Measurements from ENCODE around the gene GPR108.

Gene GPR108

DNA sequence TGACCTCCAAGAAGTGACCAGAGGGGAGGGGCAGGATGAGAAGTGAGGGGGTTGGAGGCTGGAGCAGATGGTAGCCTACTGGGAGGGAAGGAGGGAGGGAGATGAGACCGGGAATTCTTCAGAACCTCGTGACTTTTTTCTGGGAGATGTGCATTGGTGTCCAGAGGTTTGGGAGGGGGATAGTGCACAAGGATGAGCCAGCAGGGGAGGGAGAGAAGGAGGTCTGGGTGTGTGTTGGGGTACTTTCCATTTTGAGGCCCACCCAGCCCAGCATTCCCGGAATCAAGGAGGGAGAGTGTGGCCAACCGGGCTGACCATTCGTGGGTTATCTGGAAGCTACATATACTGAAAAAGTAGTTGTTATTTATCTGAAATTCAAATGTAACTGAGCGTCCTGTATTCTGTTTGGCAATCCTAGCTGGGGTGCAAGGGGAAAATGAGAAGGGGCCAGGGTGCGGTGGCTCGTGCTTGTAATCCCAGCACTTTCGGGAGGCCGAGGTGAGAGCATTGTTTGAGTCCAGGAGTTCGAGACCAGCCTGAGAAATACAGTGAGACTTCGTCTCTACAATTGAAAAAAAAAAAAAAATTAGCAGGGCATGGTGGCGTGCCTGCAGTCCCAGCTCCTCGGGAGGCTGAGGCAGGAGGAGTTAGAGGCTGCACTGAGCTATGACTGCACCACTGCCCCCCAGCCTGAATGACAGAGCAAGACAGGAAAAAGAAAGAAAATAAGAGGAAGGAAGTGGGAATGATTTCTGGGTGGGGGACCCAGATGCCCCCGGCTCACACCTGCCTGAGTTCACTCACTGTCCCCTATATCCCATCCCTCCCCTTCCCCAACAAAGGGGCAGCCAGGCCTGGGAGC lies 12.5 kb downstream of the GPR108 start:
- H3K9me3 ChIP-seq (ENCODE audit: control insufficient read depth, insufficient read depth, low read length) = no peaks in the 10 kb centered on the region
- H3K36me3 ChIP-seq (ENCODE audit: insufficient read depth, low read length) = no peaks in the 10 kb centered on the region
- peaks cover 32% of the 10 kb centered on the region for H3K4me1 ChIP-seq (ENCODE audit: insufficient read depth, low read length)
- no peak overlapping the region for H3K9ac ChIP-seq (ENCODE audit: low read depth, low read length)

GRCh38 chr19:6723738-6724137 lies 13.6 kb downstream of the GPR108 start:
- Histone ChIP-seq H3K9me3 (ENCODE audit: control insufficient read depth, insufficient read depth, low read length) (no peaks in the 10 kb centered on the region), H3K9ac (ENCODE audit: low read depth, low read length) (no peak overlapping the region), H3K4me1 (ENCODE audit: insufficient read depth, low read length) (peaks cover 32% of the 10 kb centered on the region)

GRCh38 chr19:6723108-6723618 lies 14.2 kb downstream of the GPR108 start:
- Histone ChIP-seq H3K9me3 (ENCODE audit: control insufficient read depth, insufficient read depth, low read length) (no peaks in the 10 kb centered on the region), H3K9ac (ENCODE audit: low read depth, low read length) (no peak overlapping the region), H3K4me1 (ENCODE audit: insufficient read depth, low read length) (peaks cover 28% of the 10 kb centered on the region), H3K36me3 (ENCODE audit: insufficient read depth, low read length) (no peaks in the 10 kb centered on the region)

More at GRCh38 chr19:6723738-6724137, 13.6 kb downstream of the GPR108 start:
- H3K36me3 ChIP-seq (ENCODE audit: insufficient read depth, low read length) = no peaks in the 10 kb centered on the region

DNA sequence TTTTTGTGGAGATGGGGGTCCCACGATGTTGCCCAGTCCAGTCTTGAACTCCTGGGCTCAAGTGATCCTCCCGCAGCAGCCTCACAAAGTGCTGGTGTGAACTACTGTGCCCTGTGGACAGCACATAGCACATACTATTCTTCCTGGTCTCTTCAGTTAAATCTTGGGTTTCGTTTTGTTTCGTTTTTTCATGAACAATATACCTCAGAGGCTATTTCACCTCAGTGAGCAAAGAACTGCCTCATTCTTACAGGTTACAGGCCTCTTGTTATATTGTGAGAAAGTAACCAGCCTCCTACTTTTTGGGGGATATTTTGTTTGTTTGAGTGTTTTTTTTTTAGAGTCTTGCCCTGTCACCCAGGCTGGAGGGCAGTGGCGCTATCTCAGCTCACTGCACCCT lies 15.6 kb downstream of the GPR108 start:
- Histone ChIP-seq H3K4me1 (ENCODE audit: insufficient read depth, low read length) (peaks cover 28% of the 10 kb centered on the region), H3K9me3 (ENCODE audit: control insufficient read depth, insufficient read depth, low read length) (no peaks in the 10 kb centered on the region), H3K36me3 (ENCODE audit: insufficient read depth, low read length) (no peaks in the 10 kb centered on the region), H3K9ac (ENCODE audit: low read depth, low read length) (no peak overlapping the region)

DNA sequence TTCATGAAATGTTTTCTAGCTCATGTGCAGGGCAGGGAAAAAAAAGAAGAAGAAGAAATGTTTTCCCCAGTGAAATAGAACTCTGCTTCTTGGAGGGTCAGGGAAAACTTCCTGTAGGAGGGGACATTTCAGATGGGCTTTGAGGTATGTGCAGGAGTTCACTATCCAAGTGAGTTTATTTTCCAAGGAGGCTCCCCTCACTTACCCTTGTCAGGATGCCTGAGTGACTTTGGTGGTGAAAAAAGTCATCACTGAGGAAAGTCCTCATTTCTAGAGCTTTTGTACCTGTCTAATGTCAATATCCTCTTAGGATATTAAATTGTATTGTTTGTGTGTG lies 16.3 kb downstream of the GPR108 start:
- no peaks in the 10 kb centered on the region for H3K9me3 ChIP-seq (ENCODE audit: control insufficient read depth, insufficient read depth, low read length)
- peaks cover 28% of the 10 kb centered on the region for H3K4me1 ChIP-seq (ENCODE audit: insufficient read depth, low read length)
- H3K9ac ChIP-seq (ENCODE audit: low read depth, low read length) = no peak overlapping the region
- H3K36me3 ChIP-seq (ENCODE audit: insufficient read depth, low read length) = no peaks in the 10 kb centered on the region

GRCh38 chr19:6720369-6721137 lies 16.8 kb downstream of the GPR108 start, which contains the start of gene C3:
C3 (minus strand) TSS chr19:6720650; CDS start chr19:6720589, 61 bp downstream.
- Histone ChIP-seq H3K4me1 (ENCODE audit: insufficient read depth, low read length) (peaks cover 26% of the 10 kb centered on the region), H3K9me3 (ENCODE audit: control insufficient read depth, insufficient read depth, low read length) (no peaks in the 10 kb centered on the region), H3K36me3 (ENCODE audit: insufficient read depth, low read length) (no peaks in the 10 kb centered on the region), H3K9ac (ENCODE audit: low read depth, low read length) (no peak within 1 kb of the TSS)

GRCh38 chr19:6719992-6720368 lies 17.4 kb downstream of the GPR108 start:
- Histone ChIP-seq H3K9ac (ENCODE audit: low read depth, low read length) (no peak overlapping the region), H3K9me3 (ENCODE audit: control insufficient read depth, insufficient read depth, low read length) (no peaks in the 10 kb centered on the region), H3K4me1 (ENCODE audit: insufficient read depth, low read length) (peaks cover 21% of the 10 kb centered on the region), H3K36me3 (ENCODE audit: insufficient read depth, low read length) (no peaks in the 10 kb centered on the region)

GRCh38 chr19:6719540-6719861 lies 17.9 kb downstream of the GPR108 start:
- no peak overlapping the region; the same call in 1 of the 2 replicates for H3K9ac ChIP-seq (ENCODE audit: low read depth, low read length)
- peaks cover 16% of the 10 kb centered on the region for H3K4me1 ChIP-seq (ENCODE audit: insufficient read depth, low read length)
- H3K9me3 ChIP-seq (ENCODE audit: control insufficient read depth, insufficient read depth, low read length) = no peaks in the 10 kb centered on the region
- H3K36me3 ChIP-seq (ENCODE audit: insufficient read depth, low read length) = no peaks in the 10 kb centered on the region

DNA sequence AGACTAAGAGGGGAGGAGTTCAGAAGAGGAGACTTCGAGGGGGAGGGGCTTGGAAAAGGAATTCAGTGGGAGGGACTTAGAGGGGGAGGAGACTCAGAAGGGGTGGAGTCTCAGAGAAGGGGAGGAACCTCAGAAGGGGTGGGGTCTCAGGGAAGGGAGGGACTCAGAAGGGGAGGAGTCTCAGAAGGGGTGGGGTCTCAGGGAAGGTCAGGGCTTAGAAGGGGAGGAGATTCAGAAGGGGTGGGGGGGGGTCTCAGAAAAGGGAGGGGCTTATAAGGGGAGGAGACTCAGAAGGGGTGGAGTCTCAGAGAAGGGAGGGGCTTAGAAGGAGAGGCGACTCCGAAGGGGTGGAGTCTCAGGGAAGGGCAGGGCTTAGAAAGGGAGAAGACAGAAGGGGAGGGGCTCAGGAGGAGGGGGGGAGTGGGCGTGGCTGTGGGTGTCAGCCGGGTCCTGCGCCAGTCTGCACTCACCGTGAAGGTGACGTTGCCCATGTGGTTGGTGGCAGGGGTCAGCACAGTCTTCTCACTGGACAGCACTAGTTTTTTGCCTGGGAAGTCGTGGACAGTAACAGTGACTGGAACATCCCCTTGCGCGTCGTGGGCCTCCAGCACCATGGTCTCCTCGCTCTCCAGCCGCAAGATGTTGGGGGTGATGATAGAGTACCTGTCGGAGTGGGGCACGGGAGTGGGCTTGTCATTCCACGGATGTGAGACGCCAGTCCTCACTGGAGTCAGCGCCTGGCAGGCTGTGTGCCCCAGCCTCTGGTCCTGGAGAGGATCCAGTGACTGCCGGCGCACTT lies 18.4 kb downstream of the GPR108 start:
- Histone ChIP-seq H3K36me3 (ENCODE audit: insufficient read depth, low read length) (no peaks in the 10 kb centered on the region), H3K9me3 (ENCODE audit: control insufficient read depth, insufficient read depth, low read length) (no peaks in the 10 kb centered on the region), H3K9ac (ENCODE audit: low read depth, low read length) (peak overlapping the region; percentile 29; the same call in 1 of the 2 replicates), H3K4me1 (ENCODE audit: insufficient read depth, low read length) (peaks cover 15% of the 10 kb centered on the region)

GRCh38 chr19:6718111-6718740 lies 19.2 kb downstream of the GPR108 start:
- no peaks in the 10 kb centered on the region for H3K9me3 ChIP-seq (ENCODE audit: control insufficient read depth, insufficient read depth, low read length)
- H3K4me1 ChIP-seq (ENCODE audit: insufficient read depth, low read length) = peaks cover 13% of the 10 kb centered on the region
- no peaks in the 10 kb centered on the region for H3K36me3 ChIP-seq (ENCODE audit: insufficient read depth, low read length)
- peak overlapping the region; percentile 54; the same call in 1 of the 2 replicates for H3K9ac ChIP-seq (ENCODE audit: low read depth, low read length)

GRCh38 chr19:6717441-6717971 lies 19.9 kb downstream of the GPR108 start:
- peaks cover 10% of the 10 kb centered on the region for H3K4me1 ChIP-seq (ENCODE audit: insufficient read depth, low read length)
- no peaks in the 10 kb centered on the region for H3K36me3 ChIP-seq (ENCODE audit: insufficient read depth, low read length)
- no peaks in the 10 kb centered on the region for H3K9me3 ChIP-seq (ENCODE audit: control insufficient read depth, insufficient read depth, low read length)
- peak overlapping the region; percentile 54; the same call in 1 of the 2 replicates for H3K9ac ChIP-seq (ENCODE audit: low read depth, low read length)

- no peaks in the 10 kb centered on the region for H3K36me3 ChIP-seq (ENCODE audit: insufficient read depth, low read length)
- peak overlapping the region; percentile 54; the same call in 1 of the 2 replicates for H3K9ac ChIP-seq (ENCODE audit: low read depth, low read length)
- no peaks in the 10 kb centered on the region for H3K9me3 ChIP-seq (ENCODE audit: control insufficient read depth, insufficient read depth, low read length)
- H3K4me1 ChIP-seq (ENCODE audit: insufficient read depth, low read length) = peaks cover 10% of the 10 kb centered on the region
These were observed 20.3 kb downstream of the GPR108 start for GRCh38 chr19:6717036-6717435.

DNA sequence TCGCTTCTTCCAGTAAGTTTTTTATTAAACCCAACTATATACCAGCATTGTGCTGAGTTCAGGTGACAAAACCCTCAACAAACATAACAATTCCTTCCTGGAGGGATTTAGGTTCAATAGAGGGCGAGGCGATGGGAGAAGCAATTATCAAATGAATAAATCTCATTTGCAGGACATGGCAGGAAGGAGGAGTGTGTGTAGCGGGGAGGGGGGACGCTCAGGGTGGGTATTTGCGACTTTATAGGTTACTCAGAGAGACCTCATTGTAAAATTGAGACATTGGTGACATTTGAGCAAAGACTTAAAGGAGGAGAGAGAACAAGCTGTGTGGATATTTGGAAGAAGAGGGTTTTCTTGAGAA lies 20.8 kb downstream of the GPR108 start:
- H3K9me3 ChIP-seq (ENCODE audit: control insufficient read depth, insufficient read depth, low read length) = no peaks in the 10 kb centered on the region
- peaks cover 10% of the 10 kb centered on the region for H3K4me1 ChIP-seq (ENCODE audit: insufficient read depth, low read length)
- no peak overlapping the region for H3K9ac ChIP-seq (ENCODE audit: low read depth, low read length)
- H3K36me3 ChIP-seq (ENCODE audit: insufficient read depth, low read length) = no peaks in the 10 kb centered on the region

Measured in ES-I3 (cell line).